ENCODE measurements around the gene SGIP1.
"Not testable (repeated sequence)": the region's sequence is repeated elsewhere in the genome, so short reads cannot be mapped to it uniquely, and the experiment has no call there.

The SGIP1 gene

DNA sequence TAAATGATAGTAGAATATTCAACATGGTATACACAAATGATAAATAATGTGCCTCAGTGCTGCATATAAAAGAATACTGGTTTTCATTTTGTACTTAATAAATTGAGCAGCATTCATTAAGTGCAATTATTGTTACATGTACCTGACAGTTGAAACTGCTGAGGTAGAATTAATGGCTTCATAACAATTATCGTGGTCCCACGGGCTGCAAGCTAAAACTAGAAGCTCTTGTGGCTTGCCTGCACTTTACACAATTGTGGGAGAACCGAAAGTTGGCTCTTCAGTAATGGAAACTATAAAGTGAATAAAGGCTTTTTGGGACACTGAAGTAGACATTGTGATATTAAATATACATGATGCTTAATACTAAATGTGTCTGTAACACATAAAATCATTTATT, 243.9 kb downstream of the SGIP1 start:
- no peak for FAIRE-seq

DNA sequence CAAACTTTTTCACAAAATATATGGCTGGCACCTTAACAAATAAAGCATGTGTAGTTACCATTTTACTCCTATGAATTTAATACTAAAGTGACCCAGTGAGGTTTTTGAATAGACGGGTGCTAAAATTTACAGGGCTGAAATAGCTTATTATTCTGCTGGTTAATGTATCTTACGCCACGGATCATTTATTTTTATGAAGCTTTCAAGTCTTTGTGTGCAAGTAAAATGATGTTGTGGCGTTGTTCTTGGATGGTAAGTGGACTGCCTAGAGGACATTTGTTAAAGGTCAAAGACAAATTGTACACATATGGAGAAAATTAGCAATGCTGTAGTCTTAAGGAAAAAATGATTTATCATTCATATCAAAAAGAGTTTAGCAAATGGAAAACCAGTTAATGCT, 244.3 kb downstream of the SGIP1 start:
- no peak for FAIRE-seq

DNA sequence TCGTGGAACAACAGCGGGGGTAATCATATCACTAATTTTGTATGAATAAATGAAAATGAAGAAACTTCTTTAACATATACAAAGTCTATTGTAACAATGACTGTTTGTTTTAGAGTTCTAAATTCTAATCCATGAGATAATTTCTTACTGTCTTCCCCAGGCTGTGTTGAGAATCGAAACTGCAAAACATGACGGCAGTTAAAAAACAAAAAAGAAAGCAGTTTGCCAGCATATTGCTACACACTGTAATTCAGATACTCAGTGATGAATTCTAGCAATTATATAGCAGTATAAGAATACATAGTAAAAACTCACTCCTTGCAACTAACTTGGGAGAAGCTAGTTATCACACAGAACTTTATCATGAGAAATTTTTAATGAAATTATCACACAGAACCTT, 245.0 kb downstream of the SGIP1 start:
- FAIRE-seq = no peak

DNA sequence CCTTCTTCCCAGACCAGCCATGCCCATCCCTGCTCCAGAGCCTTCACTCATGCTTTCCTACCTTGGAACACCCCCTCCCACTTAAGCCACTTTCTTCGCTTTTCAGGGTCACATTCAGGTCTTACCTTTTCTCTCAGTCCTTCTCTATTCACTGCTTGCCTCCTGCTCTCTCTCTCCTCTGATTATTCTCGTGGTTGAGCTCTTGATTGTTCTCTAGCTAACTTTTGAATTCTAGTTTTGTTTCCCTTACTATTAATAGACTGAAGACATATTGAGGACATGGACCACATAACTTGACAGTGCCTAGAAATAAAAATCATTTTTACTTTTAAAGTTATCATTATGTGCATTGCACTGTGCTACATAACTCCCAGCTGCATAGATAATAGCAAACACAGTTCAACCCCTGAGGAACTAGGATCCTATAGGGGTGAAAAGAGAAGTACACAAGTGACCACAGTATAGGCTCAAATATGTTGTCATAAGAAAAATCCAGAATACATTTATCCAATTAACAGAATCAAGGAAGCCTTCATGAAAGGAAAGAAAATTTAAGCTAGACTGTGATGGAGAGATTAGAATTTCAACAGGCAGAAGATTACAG, 245.6 kb downstream of the SGIP1 start:
- FAIRE-seq = no peak

DNA sequence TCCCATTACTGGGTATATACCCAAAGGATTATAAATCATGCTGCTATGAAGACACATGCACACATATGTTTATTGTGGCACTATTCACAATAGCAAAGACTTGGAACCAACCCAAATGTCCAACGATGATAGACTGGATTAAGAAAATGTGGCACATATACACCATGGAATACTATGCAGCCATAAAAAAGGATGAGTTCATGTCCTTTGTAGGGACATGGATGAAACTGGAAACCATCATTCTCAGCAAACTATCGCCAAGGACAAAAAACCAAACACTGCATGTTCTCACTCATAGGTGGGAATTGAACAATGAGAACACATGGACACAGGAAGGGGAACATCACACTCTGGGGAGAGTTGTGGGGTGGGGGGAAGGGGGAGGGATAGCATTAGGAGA, 251.8 kb downstream of the SGIP1 start:
- not testable (repeated sequence) for FAIRE-seq

- FAIRE-seq = no peak
Measured at GRCh38 chr1:66787641-66788040, 253.7 kb downstream of the SGIP1 start.

DNA sequence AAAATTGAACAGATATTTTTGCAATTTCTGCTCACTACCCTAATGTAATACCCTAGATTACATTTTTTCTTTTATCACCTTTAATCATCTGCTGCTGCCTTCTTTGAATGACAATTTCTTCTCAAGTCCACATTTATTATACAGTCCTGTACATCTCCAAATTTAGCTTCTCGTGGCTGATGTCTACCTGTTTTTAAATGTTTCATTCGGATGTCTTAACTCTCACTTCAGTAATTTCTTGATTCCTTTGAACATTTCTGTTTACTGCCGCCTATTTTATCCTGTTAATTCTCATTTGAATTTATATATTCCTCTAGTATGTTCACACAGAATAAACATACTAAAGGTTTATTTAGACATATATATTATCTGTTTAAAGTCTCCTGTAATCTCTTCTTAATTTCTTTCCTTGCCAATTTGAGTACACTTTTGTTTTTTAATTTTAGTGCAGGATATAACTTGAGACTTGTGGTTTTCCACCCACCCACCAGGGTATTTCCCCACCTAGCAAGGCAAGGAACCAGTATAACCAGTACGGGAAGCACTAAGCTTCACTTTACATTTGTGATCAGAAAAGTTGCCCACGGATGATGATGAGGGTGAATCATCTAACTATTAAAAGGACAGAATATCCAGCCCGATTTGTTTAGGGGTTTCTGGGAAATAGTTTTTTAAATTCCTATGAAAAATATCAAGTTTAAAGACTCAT, 254.4 kb downstream of the SGIP1 start:
- FAIRE-seq = no peak

DNA sequence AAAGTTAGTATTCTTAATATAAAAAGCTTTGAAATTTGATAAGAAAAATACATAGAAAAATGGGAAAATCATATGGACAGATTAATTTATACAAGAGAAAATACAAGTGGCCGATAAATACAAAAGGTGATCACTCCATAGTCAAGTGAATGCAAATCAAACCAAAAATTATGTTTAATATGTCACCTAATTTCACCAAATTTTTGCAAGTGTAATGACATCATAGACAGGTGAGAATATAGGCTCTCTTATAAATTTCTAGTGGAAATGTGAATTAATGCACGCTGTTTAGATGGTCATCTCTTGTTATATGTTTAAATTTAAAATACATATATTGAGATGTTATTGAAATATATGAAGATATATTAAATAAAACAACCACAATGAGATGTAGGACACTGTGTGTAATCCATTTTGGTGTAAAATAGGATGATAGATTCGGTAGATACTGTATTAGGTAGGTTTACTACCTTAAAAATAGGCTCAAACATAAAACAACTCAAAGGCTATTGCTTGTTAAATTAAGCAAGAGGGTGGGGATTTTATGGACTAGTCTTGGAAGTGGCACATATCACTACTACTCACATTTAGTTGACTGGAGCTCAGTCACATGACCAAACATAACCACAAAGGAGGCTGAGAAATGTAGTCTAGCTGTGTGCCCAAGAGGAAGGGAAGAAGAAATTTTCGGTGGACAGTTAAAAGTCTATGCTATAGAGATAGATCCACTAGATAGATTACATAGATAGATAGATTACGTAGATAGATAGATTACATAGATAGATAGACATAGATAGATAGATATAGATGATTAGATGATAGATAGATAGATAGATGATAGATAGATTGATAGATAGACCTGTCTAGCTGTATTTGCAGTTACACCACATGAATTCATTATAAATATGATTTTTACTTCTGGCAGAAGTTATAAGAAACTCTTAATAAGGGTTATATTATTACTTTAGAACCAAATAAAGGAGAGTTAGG, 258.0 kb downstream of the SGIP1 start:
- peak; percentile 27 for FAIRE-seq

GRCh38 chr1:66795839-66796238, 261.9 kb downstream of the SGIP1 start:
- not testable (repeated sequence) for FAIRE-seq

Data from A204.1 (cell line).